Mesendoderm (in vitro differentiated cells): Measurements from ENCODE around the gene B3GALT5.

ENCODE experiments used
- DNase-seq: peaks from one replicate; pipeline ENCODE4 v3.0.0; 2013
- H2AK5ac ChIP-seq: 2 replicates; pipeline ENCODE4 v1.6.1; 2013; ENCODE audit warnings: low read length, inconsistent platforms
- H2BK120ac ChIP-seq: 2 replicates; pipeline ENCODE4 v1.6.1; 2013; ENCODE audit warnings: low read depth, mild to moderate bottlenecking, low read length, moderate library complexity, mixed read lengths
- H2BK15ac ChIP-seq: replicated peaks from 2 replicates; pipeline ENCODE4 v1.6.1; 2013; ENCODE audit warnings: low read depth, mild to moderate bottlenecking, moderate library complexity
- H2BK5ac ChIP-seq: 2 replicates; pipeline ENCODE4 v1.6.1; 2013; ENCODE audit warnings: low read length, inconsistent platforms
- H3K18ac ChIP-seq: 2 replicates; pipeline ENCODE4 v1.6.1; 2013; ENCODE audit warnings: mild to moderate bottlenecking, low read length, mixed read lengths
- H3K23ac ChIP-seq: one replicate; pipeline ENCODE4 v1.6.1; 2013; ENCODE audit warnings: low read length
- H3K27ac ChIP-seq: 2 replicates; pipeline ENCODE4 v1.5.1; 2013; ENCODE audit warnings: low read depth, mild to moderate bottlenecking, inconsistent platforms, low read length, moderate library complexity
- H3K27me3 ChIP-seq: 2 replicates; pipeline ENCODE4 v1.6.1; 2013; ENCODE audit warnings: low read length, control low read depth, mild to moderate bottlenecking, inconsistent platforms; ENCODE audit not compliant: insufficient read depth, poor library complexity
- H3K36me3 ChIP-seq: 2 replicates; pipeline ENCODE4 v1.6.1; 2013; ENCODE audit warnings: low read length, inconsistent platforms; ENCODE audit not compliant: control insufficient read depth, insufficient read depth
- H3K4ac ChIP-seq: one replicate; pipeline ENCODE4 v1.6.1; 2013; ENCODE audit warnings: low read depth, mild to moderate bottlenecking, low read length, moderate library complexity
- H3K4me1 ChIP-seq: 2 replicates; pipeline ENCODE4 v1.6.1; 2013; ENCODE audit warnings: low read depth, low read length, inconsistent platforms; ENCODE audit not compliant: control insufficient read depth
- H3K4me2 ChIP-seq: 2 replicates; pipeline ENCODE4 v1.6.1; 2013; ENCODE audit warnings: low read length
- H3K4me3 ChIP-seq: 2 replicates; pipeline ENCODE4 v1.5.1; 2013; ENCODE audit warnings: mild to moderate bottlenecking, low read length
- H3K56ac ChIP-seq: one replicate; pipeline ENCODE4 v1.6.1; 2013; ENCODE audit warnings: low read length
- H3K79me1 ChIP-seq: 2 replicates; pipeline ENCODE4 v1.6.1; 2013; ENCODE audit warnings: low read length, inconsistent platforms
- H3K79me2 ChIP-seq: 2 replicates; pipeline ENCODE4 v1.6.1; 2013; ENCODE audit warnings: mild to moderate bottlenecking, low read length; ENCODE audit not compliant: control insufficient read depth, insufficient read depth
- H3K9ac ChIP-seq: 2 replicates; pipeline ENCODE4 v1.6.1; 2013; ENCODE audit warnings: low read length, inconsistent platforms
- H4K5ac ChIP-seq: one replicate; pipeline ENCODE4 v1.6.1; 2013; ENCODE audit warnings: low read length
- H4K8ac ChIP-seq: one replicate; pipeline ENCODE4 v1.6.1; 2013; ENCODE audit warnings: low read depth, mild to moderate bottlenecking, control low read depth, low read length, moderate library complexity
- WGBS: extraction: QIAGEN DNeasy Blood & Tissue Kit; methylation state at CpG from one replicate; pipeline ENCODE4 v1.1.7; 2013; ENCODE audit warnings: low lambda C conversion rate, missing lambda C conversion rate; ENCODE audit not compliant: insufficient coverage; ENCODE audit errors: extremely low coverage; 5-methylcytosine and 5-hydroxymethylcytosine counted together

Gene B3GALT5

GRCh38 chr21:39666681-39667315, 54.1 kb downstream of the B3GALT5 start:
- Histone ChIP-seq H3K27ac (no peak overlapping the region), H3K79me2 (no peaks in the 10 kb centered on the region), H2BK120ac (no peak overlapping the region), H4K8ac (no peak overlapping the region), H4K5ac (no peak overlapping the region), H3K9ac (no peak overlapping the region), H3K27me3 (no peaks in the 10 kb centered on the region), H2BK15ac (no peak overlapping the region), H2AK5ac (no peak overlapping the region), H3K79me1 (no peaks in the 10 kb centered on the region), H3K4me2 (no peak overlapping the region), H3K4me3 (no peak overlapping the region), H3K56ac (no peak overlapping the region), H3K23ac (no peak overlapping the region), H3K4me1 (no peaks in the 10 kb centered on the region), H2BK5ac (no peak overlapping the region), H3K36me3 (no peaks in the 10 kb centered on the region), H3K4ac (no peak overlapping the region), H3K18ac (no peak overlapping the region)
- WGBS: no CpG with 5 or more reads among the region's 17 CpGs
- no peak for DNase-seq

GRCh38 chr21:39667353-39667891, 54.7 kb downstream of the B3GALT5 start:
- no peak overlapping the region for H3K56ac ChIP-seq
- no peak overlapping the region for H2AK5ac ChIP-seq
- no peak overlapping the region for H4K8ac ChIP-seq
- H3K18ac ChIP-seq: no peak overlapping the region
- no CpG with 5 or more reads among the region's 10 CpGs for WGBS
- no peaks in the 10 kb centered on the region for H3K4me1 ChIP-seq
- no peak overlapping the region for H3K27ac ChIP-seq
- H3K4me3 ChIP-seq: no peak overlapping the region
- no peak for DNase-seq
- no peak overlapping the region for H3K23ac ChIP-seq
- no peak overlapping the region for H3K9ac ChIP-seq
- H3K27me3 ChIP-seq: no peaks in the 10 kb centered on the region
- no peaks in the 10 kb centered on the region for H3K79me1 ChIP-seq
- H3K79me2 ChIP-seq: no peaks in the 10 kb centered on the region
- H3K4ac ChIP-seq: no peak overlapping the region
- no peak overlapping the region for H4K5ac ChIP-seq
- no peak overlapping the region for H2BK120ac ChIP-seq
- H3K4me2 ChIP-seq: no peak overlapping the region
- H3K36me3 ChIP-seq: no peaks in the 10 kb centered on the region
- no peak overlapping the region for H2BK15ac ChIP-seq
- no peak overlapping the region for H2BK5ac ChIP-seq

- Histone ChIP-seq H2BK15ac (no peak overlapping the region), H3K79me1 (no peaks in the 10 kb centered on the region), H3K4ac (no peak overlapping the region), H3K4me2 (no peak overlapping the region), H3K4me1 (no peaks in the 10 kb centered on the region), H3K27ac (no peak overlapping the region), H4K8ac (no peak overlapping the region), H3K23ac (no peak overlapping the region), H3K4me3 (no peak overlapping the region), H2BK5ac (no peak overlapping the region), H4K5ac (no peak overlapping the region), H3K79me2 (no peaks in the 10 kb centered on the region), H3K36me3 (no peaks in the 10 kb centered on the region), H3K9ac (no peak overlapping the region), H3K56ac (no peak overlapping the region), H3K18ac (no peak overlapping the region), H2AK5ac (no peak overlapping the region), H2BK120ac (no peak overlapping the region), H3K27me3 (no peaks in the 10 kb centered on the region)
- whole genome bisulfite sequencing: no CpG with 5 or more reads among the region's 9 CpGs
- DNase-seq: peak; percentile 67
These were observed 55.6 kb downstream of the B3GALT5 start for GRCh38 chr21:39668369-39668768.

GRCh38 chr21:39669485-39669884, 56.7 kb downstream of the B3GALT5 start:
- no peaks in the 10 kb centered on the region for H3K36me3 ChIP-seq

GRCh38 chr21:39669976-39670661, 57.4 kb downstream of the B3GALT5 start:
- H3K4me2 ChIP-seq: no peak overlapping the region
- no peak overlapping the region for H3K56ac ChIP-seq
- H3K9ac ChIP-seq: no peak overlapping the region
- no peaks in the 10 kb centered on the region for H3K36me3 ChIP-seq
- no peak for DNase-seq
- H3K18ac ChIP-seq: no peak overlapping the region
- H4K8ac ChIP-seq: no peak overlapping the region
- no peaks in the 10 kb centered on the region for H3K27me3 ChIP-seq
- H3K27ac ChIP-seq: no peak overlapping the region
- WGBS: no CpG with 5 or more reads among the region's 8 CpGs
- no peaks in the 10 kb centered on the region for H3K4me1 ChIP-seq
- no peaks in the 10 kb centered on the region for H3K79me2 ChIP-seq
- no peak overlapping the region for H4K5ac ChIP-seq
- H3K79me1 ChIP-seq: no peaks in the 10 kb centered on the region
- H2BK15ac ChIP-seq: no peak overlapping the region
- no peak overlapping the region for H2BK120ac ChIP-seq
- H3K4ac ChIP-seq: no peak overlapping the region
- H2AK5ac ChIP-seq: no peak overlapping the region
- no peak overlapping the region for H3K4me3 ChIP-seq
- no peak overlapping the region for H3K23ac ChIP-seq
- no peak overlapping the region for H2BK5ac ChIP-seq

More at GRCh38 chr21:39669485-39669884, 56.7 kb downstream of the B3GALT5 start:
- H2BK15ac ChIP-seq: no peak overlapping the region
- WGBS: no CpG with 5 or more reads among the region's 9 CpGs
- no peak overlapping the region for H2BK120ac ChIP-seq
- no peaks in the 10 kb centered on the region for H3K4me1 ChIP-seq
- no peak overlapping the region for H2AK5ac ChIP-seq
- DNase-seq: no peak
- H2BK5ac ChIP-seq: no peak overlapping the region
- H3K4me3 ChIP-seq: no peak overlapping the region
- H3K79me2 ChIP-seq: no peaks in the 10 kb centered on the region
- H4K5ac ChIP-seq: no peak overlapping the region
- H3K27me3 ChIP-seq: no peaks in the 10 kb centered on the region
- H3K27ac ChIP-seq: no peak overlapping the region
- no peak overlapping the region for H4K8ac ChIP-seq
- H3K56ac ChIP-seq: no peak overlapping the region
- H3K9ac ChIP-seq: no peak overlapping the region
- H3K4me2 ChIP-seq: no peak overlapping the region
- no peaks in the 10 kb centered on the region for H3K79me1 ChIP-seq
- no peak overlapping the region for H3K18ac ChIP-seq
- H3K23ac ChIP-seq: no peak overlapping the region
- H3K4ac ChIP-seq: no peak overlapping the region
